Measurements from ENCODE around the gene IL36RN. TPM values are rescaled to one million over a fixed set of nuclear protein-coding genes. Genes with fewer than 3 reads are reported as not detected.

IL36RN gene
- total RNA-seq, 1 experiment from 2014 or later, result not detected

DNA sequence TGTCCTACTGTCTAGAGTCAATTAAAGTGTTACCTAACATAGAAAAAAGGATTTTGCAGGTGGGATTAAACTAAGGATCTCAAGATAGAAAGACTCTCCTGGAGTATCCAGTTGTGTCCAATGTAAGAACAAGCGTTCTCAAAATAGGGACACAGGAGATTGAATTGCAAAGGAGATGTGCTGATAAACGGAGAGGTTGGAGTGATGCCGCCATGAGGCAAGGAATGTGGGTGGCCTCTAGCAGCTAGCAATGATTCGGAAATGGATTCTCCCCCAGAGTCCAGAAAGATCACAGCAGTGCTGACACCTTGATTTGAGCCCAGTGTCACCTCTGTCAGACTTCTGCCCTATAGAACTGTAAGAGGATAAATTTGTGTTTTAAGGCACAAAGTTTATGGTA is 44.3 kb downstream of the IL36RN start:
- Mint-ChIP-seq H3K27ac (ENCODE audit: unreplicated experiment) (no peak overlapping the region), H3K27me3 (ENCODE audit: insufficient read depth, unreplicated experiment) (no peaks in the 10 kb centered on the region), H3K4me3 (ENCODE audit: unreplicated experiment) (no peak overlapping the region), H3K36me3 (ENCODE audit: insufficient read depth, unreplicated experiment) (no peaks in the 10 kb centered on the region), H3K9me3 (ENCODE audit: unreplicated experiment) (peaks cover 1% of the 10 kb centered on the region), H3K4me1 (ENCODE audit: low read depth, unreplicated experiment) (peaks cover 10% of the 10 kb centered on the region)
- Histone ChIP-seq H3K27me3 (replicated peaks; ENCODE audit: control insufficient read depth, insufficient read depth, low read length) (no peaks in the 10 kb centered on the region), H3K4me3 (ENCODE audit: low read depth, low read length) (no peak overlapping the region), H3K4me1 (peaks cover 5% of the 10 kb centered on the region), H3K36me3 (ENCODE audit: control insufficient read depth, insufficient read depth, low read length) (no peaks in the 10 kb centered on the region), H3K9me3 (0 out of 2 replicates have a peak, but pooled peaks cover 4% of the 10 kb centered on the region)
- no peak for DNase-seq
- BruUV-seq (replicated peaks), result no TSS peak
- TF ChIP-seq, protein P1, sequence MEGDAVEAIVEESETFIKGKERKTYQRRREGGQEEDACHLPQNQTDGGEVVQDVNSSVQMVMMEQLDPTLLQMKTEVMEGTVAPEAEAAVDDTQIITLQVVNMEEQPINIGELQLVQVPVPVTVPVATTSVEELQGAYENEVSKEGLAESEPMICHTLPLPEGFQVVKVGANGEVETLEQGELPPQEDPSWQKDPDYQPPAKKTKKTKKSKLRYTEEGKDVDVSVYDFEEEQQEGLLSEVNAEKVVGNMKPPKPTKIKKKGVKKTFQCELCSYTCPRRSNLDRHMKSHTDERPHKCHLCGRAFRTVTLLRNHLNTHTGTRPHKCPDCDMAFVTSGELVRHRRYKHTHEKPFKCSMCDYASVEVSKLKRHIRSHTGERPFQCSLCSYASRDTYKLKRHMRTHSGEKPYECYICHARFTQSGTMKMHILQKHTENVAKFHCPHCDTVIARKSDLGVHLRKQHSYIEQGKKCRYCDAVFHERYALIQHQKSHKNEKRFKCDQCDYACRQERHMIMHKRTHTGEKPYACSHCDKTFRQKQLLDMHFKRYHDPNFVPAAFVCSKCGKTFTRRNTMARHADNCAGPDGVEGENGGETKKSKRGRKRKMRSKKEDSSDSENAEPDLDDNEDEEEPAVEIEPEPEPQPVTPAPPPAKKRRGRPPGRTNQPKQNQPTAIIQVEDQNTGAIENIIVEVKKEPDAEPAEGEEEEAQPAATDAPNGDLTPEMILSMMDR (IDR thresholded peaks at IDR 0.05; ENCODE audit: insufficient read depth in 1 of 2, low read depth in 1 of 2, low read length in 1 of 2, severe bottlenecking in 1 of 2, unreplicated experiment in 1 of 2), result no peak
- POLR2A ChIA-PET, result no interaction called here
- CTCF ChIA-PET, result no interaction called here
- intact Hi-C loops (cut with micrococcal nuclease; ENCODE audit: unreplicated experiment), result no loop called here

- Histone ChIP-seq H3K36me3 (ENCODE audit: control insufficient read depth, insufficient read depth, low read length) (no peaks in the 10 kb centered on the region), H3K4me1 (peaks cover 5% of the 10 kb centered on the region), H3K9me3 (0 out of 2 replicates have a peak, but pooled peaks cover 4% of the 10 kb centered on the region), H3K27me3 (replicated peaks; ENCODE audit: control insufficient read depth, insufficient read depth, low read length) (no peaks in the 10 kb centered on the region), H3K4me3 (ENCODE audit: low read depth, low read length) (no peak overlapping the region)
- no peaks in the 10 kb centered on the region for H3K9me3 Mint-ChIP-seq (ENCODE audit: unreplicated experiment)
- no peaks in the 10 kb centered on the region for H3K27me3 Mint-ChIP-seq (ENCODE audit: insufficient read depth, unreplicated experiment)
- POLR2A ChIA-PET, result no interaction called here
- DNase-seq, result no peak
- intact Hi-C loops (cut with micrococcal nuclease; ENCODE audit: unreplicated experiment), result no loop called here
- no TSS peak for BruUV-seq (replicated peaks)
- peaks cover 14% of the 10 kb centered on the region for H3K4me1 Mint-ChIP-seq (ENCODE audit: low read depth, unreplicated experiment)
- no peaks in the 10 kb centered on the region for H3K36me3 Mint-ChIP-seq (ENCODE audit: insufficient read depth, unreplicated experiment)
- H3K27ac Mint-ChIP-seq (ENCODE audit: unreplicated experiment), result no peak overlapping the region
- CTCF ChIA-PET, result no interaction called here
- no peak overlapping the region for H3K4me3 Mint-ChIP-seq (ENCODE audit: unreplicated experiment)
- TF ChIP-seq, protein P1 (IDR thresholded peaks at IDR 0.05; ENCODE audit: insufficient read depth in 1 of 2, low read depth in 1 of 2, low read length in 1 of 2, severe bottlenecking in 1 of 2, unreplicated experiment in 1 of 2), result no peak
These were observed 45.1 kb downstream of the IL36RN start for GRCh38 chr2:113104054-113104611.

DNA sequence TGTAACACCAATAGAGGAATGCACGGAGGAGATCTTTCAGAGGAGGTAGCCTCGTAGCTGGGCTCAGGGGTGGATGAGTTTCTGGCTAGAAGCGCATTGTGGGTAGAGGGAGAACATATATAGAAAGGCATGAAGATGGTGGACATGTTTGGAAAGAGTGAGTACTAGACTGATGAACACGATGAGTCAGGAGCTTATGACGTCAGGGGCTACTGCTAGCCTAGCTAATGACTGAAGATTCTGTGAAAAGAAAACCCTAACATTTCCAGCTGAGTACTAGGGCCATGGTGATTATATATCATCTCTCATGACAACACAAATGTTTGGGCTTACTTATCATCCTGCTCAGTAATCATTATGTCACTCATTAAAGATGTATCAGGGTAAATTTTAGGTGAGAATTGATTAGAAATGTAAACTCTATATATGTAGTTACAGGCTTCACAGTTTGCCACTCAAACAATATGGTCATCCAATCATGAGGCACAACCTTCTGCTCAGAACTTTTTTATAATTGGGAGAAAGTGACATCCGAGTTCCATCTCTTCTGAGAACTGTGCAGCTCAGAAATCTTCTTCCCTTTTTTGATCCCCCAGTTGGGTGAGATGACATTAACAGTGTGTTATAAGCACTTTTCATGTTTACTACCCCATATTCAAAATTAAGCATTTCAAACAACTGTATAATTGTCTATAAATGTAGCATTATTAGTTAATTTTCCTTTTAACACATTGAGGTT is 46.2 kb downstream of the IL36RN start:
- POLR2A ChIA-PET, result no interaction called here

More for the DNA sequence above, 46.2 kb downstream of the IL36RN start:
- intact Hi-C loops (cut with micrococcal nuclease; ENCODE audit: unreplicated experiment), result no loop called here
- H3K36me3 Mint-ChIP-seq (ENCODE audit: insufficient read depth, unreplicated experiment), result no peaks in the 10 kb centered on the region
- no peaks in the 10 kb centered on the region for H3K9me3 Mint-ChIP-seq (ENCODE audit: unreplicated experiment)
- no TSS peak for BruUV-seq (replicated peaks)
- CTCF ChIA-PET, result no interaction called here
- peaks cover 14% of the 10 kb centered on the region for H3K4me1 Mint-ChIP-seq (ENCODE audit: low read depth, unreplicated experiment)
- DNase-seq, result no peak
- Histone ChIP-seq H3K4me1 (peaks cover 5% of the 10 kb centered on the region), H3K36me3 (ENCODE audit: control insufficient read depth, insufficient read depth, low read length) (no peaks in the 10 kb centered on the region), H3K9me3 (0 out of 2 replicates have a peak, but pooled peaks cover 4% of the 10 kb centered on the region), H3K4me3 (ENCODE audit: low read depth, low read length) (no peak overlapping the region), H3K27me3 (replicated peaks; ENCODE audit: control insufficient read depth, insufficient read depth, low read length) (no peaks in the 10 kb centered on the region)
- TF ChIP-seq, protein P1 (IDR thresholded peaks at IDR 0.05; ENCODE audit: insufficient read depth in 1 of 2, low read depth in 1 of 2, low read length in 1 of 2, severe bottlenecking in 1 of 2, unreplicated experiment in 1 of 2), result no peak
- H3K4me3 Mint-ChIP-seq (ENCODE audit: unreplicated experiment), result no peak overlapping the region
- H3K27ac Mint-ChIP-seq (ENCODE audit: unreplicated experiment), result no peak overlapping the region
- no peaks in the 10 kb centered on the region for H3K27me3 Mint-ChIP-seq (ENCODE audit: insufficient read depth, unreplicated experiment)

All from Caco-2 (cell line).